ENCODE data around the gene F13B. TPM values are rescaled to one million over a fixed set of nuclear protein-coding genes. Genes with fewer than 3 reads are reported as not detected.
"Not testable (repeated sequence)": the region's sequence is repeated elsewhere in the genome, so short reads cannot be mapped to it uniquely, and the experiment has no call there.

The F13B gene
- total RNA-seq, 2 experiments from 2014 or later: not detected

GRCh38 chr1:196993916-196994315, 73.1 kb downstream of the F13B start:
- Histone ChIP-seq H3K36me3 (ENCODE audit: insufficient read depth, low read length) (no peaks in the 10 kb centered on the region), H3K4me1 (ENCODE audit: insufficient read depth, low read length) (no peaks in the 10 kb centered on the region), H3K27me3 (ENCODE audit: control insufficient read depth in 1 of 2, insufficient read depth in 2 of 2, low read length in 2 of 2) (no peaks in the 10 kb centered on the region), H3K27ac (ENCODE audit: low read depth in 1 of 2, low read length in 2 of 2) (no peak overlapping the region), H3K4me3 (ENCODE audit: low read length) (no peak overlapping the region), H3K9me3 (ENCODE audit: control insufficient read depth in 1 of 2, insufficient read depth in 1 of 2, low read length in 2 of 2) (no peaks in the 10 kb centered on the region)
- no peak for DNase-seq
- Mint-ChIP-seq H3K36me3 (ENCODE audit: low read depth) (no peaks in the 10 kb centered on the region), H3K4me1 (ENCODE audit: low read depth) (no peaks in the 10 kb centered on the region), H3K27me3 (no peaks in the 10 kb centered on the region), H3K27ac (no peak overlapping the region), H3K9me3 (no peaks in the 10 kb centered on the region), H3K4me3 (no peak overlapping the region)
- no peak for TF ChIP-seq CTCF (IDR thresholded peaks at IDR 0.05)
- intact Hi-C loops (cut with DNase I, micrococcal nuclease): no loop called here
- CTCF ChIA-PET: no interaction called here
- no peak for ATAC-seq (ENCODE audit: poor library complexity)
- POLR2A ChIA-PET: no interaction called here

GRCh38 chr1:196991919-196992651, 75.0 kb downstream of the F13B start:
- H3K4me1 Mint-ChIP-seq (ENCODE audit: low read depth); CTCF ChIA-PET: not testable (repeated sequence)

More at GRCh38 chr1:196991919-196992651, 75.0 kb downstream of the F13B start:
- H3K4me1 ChIP-seq (ENCODE audit: insufficient read depth, low read length); H3K9me3 ChIP-seq (ENCODE audit: control insufficient read depth in 1 of 2, insufficient read depth in 1 of 2, low read length in 2 of 2); H3K27me3 Mint-ChIP-seq; H3K4me3 ChIP-seq (ENCODE audit: low read length); intact Hi-C loops (cut with DNase I, micrococcal nuclease); H3K27me3 ChIP-seq (ENCODE audit: control insufficient read depth in 1 of 2, insufficient read depth in 2 of 2, low read length in 2 of 2); H3K4me3 Mint-ChIP-seq; H3K9me3 Mint-ChIP-seq; POLR2A ChIA-PET; ATAC-seq (ENCODE audit: poor library complexity); H3K36me3 Mint-ChIP-seq (ENCODE audit: low read depth); DNase-seq; H3K36me3 ChIP-seq (ENCODE audit: insufficient read depth, low read length); H3K27ac Mint-ChIP-seq; H3K27ac ChIP-seq (ENCODE audit: low read depth in 1 of 2, low read length in 2 of 2): not testable (repeated sequence)

Other genes starting within 250 kb of the F13B start
- gene CFHR1, start 247.5 kb downstream of the F13B start, total RNA-seq: not detected
- gene CFHR4, start 179.2 kb downstream of the F13B start, total RNA-seq: not detected
- gene CFHR2, start 123.5 kb downstream of the F13B start, total RNA-seq: not detected
- not detected for gene CFHR5, start 89.7 kb downstream of the F13B start, total RNA-seq
- under 1 TPM; 0.25 to 0.36 TPM for gene ASPM, start 79.4 kb upstream of the F13B start, total RNA-seq
- gene ZBTB41, start 134.0 kb upstream of the F13B start, total RNA-seq: 1 to 10 TPM; 5.1 to 5.2 TPM
- under 1 TPM; 0.17 to 0.25 TPM for gene CRB1, start 201.0 kb upstream of the F13B start, total RNA-seq

Data from CD4-positive, alpha-beta T cell (primary cell).